Midbrain (tissue), 1 donor: ENCODE data around the gene HPS3.
"Not testable (repeated sequence)": the region's sequence is repeated elsewhere in the genome, so short reads cannot be mapped to it uniquely, and the experiment has no call there.

Experiments used
- DNase-seq: peaks from one replicate; lab custom pipeline; 2025; lab: John Stamatoyannopoulos, UW

HPS3 gene

GRCh38 chr3:149186721-149187120, 57.3 kb downstream of the HPS3 start:
- peak; percentile 35 for DNase-seq

GRCh38 chr3:149188494-149188893, 59.1 kb downstream of the HPS3 start:
- no peak for DNase-seq

GRCh38 chr3:149195221-149195620, 65.8 kb downstream of the HPS3 start:
- no peak for DNase-seq

DNA sequence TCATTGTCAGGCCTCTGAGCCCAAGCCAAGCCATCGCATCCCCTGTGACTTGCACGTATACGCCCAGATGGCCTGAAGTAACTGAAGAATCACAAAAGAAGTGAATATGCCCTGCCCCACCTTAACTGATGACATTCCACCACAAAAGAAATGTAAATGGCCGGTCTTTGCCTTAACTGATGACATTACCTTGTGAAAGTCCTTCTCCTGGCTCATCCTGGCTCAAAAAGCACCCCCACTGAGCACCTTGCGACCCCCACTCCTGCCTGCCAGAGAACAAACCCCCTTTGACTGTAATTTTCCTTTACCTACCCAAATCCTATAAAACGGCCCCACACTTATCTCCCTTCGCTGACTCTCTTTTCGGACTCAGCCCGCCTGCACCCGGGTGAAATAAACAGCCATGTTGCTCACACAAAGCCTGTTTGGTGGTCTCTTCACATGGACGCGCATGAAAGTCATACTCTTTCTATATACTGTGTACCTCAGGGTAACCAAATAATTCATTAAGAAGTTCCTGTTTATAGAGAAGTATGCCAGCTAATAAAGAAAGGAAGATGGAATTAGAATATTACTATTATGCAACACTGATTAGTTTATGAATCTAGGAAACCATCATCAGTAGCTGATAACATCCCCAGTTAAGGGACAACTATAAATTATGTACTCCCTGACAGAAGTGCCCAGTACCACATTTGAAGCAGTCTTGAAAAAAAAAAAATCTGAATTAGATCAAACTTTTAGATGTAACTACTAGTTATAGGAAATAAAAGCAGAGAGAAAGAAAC, 67.6 kb downstream of the HPS3 start:
- DNase-seq: not testable (repeated sequence)

GRCh38 chr3:149197669-149198068, 68.2 kb downstream of the HPS3 start:
- no peak for DNase-seq

DNA sequence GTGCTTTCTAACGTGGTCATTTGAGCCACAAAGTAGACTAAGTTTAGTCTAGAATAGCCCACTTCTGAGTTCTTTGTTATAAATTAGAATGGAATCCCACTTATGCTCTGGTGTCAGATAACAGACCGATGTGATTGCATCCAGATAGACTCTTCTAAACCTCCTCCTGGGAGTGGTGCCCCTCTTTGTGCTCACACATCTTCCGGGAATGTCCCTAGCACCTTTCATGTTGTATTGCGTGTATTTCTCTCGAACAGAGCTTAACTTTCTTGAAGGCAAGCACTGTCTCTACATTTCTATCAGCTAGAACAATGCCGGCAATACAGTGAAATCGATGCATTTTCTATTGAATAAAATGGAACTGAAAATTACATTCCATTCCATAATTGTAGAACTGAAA, 69.2 kb downstream of the HPS3 start:
- DNase-seq: no peak

DNA sequence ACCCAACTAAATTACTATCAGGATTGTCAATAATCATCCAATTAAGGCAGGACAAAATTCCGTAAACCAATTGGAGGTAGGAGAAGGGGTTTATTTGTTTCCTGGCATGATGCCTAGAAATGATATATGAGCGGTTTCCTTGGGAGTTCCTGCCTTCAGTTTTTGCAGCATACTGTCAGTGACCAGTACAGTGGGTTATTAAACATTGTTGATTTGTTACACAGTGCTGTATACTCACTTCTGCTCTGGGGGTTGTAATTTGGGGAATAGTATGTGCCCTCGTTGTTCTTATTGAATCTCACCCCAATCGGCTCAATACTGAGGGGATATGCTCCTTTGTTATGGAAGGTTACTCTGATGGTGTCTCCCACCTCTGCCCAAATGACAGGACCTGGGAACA, 70.0 kb downstream of the HPS3 start:
- no peak for DNase-seq

GRCh38 chr3:149203758-149204157, 74.3 kb downstream of the HPS3 start:
- DNase-seq: no peak

GRCh38 chr3:149204390-149204991, 75.1 kb downstream of the HPS3 start:
- DNase-seq: no peak

- DNase-seq: no peak
Measured at GRCh38 chr3:149207475-149207874, 78.0 kb downstream of the HPS3 start.

- DNase-seq: no peak
Measured at GRCh38 chr3:149209431-149209830, 80.0 kb downstream of the HPS3 start.

DNA sequence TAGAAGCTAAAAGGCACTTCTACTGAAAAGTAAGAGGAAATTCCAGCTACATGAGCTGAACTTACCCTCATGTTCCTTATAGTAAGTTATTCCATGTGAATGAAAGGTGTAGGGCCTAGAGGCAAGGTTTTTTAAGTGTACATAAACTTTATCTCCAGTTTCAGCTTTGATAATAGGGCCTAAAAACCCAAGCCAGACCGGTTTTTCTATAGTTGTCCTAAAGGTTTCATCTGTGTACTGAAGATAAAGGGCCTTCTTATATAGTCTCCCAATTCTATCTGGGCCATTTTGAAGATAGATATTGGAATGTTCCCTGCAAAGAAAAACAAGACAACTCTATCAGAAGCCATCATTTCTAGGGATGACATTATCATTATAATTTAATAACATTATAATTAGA, 82.9 kb downstream of the HPS3 start:
- no peak for DNase-seq

- DNase-seq: no peak
Measured at GRCh38 chr3:149214702-149215101, 85.3 kb downstream of the HPS3 start.

DNA sequence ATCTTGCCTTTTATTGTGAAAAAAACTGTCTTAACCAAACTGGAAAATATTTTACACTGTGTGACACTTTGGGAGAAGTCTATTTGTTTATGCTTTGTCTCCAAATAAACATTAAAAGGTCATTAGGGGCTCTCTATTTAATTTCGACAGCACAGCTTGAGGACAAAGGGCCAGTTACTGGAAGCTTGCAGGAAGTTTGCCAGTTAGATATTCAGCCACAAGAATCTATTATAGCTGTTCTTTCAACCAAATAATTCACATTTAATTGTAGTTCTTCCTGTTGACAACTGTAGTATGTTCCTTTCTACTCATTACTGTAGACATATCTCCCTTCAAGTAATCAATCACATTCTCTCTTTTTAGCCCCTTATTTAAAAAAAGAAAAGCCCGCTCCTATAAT, 86.1 kb downstream of the HPS3 start:
- DNase-seq: no peak

- no peak for DNase-seq
Measured at GRCh38 chr3:149216193-149216869, 86.9 kb downstream of the HPS3 start.

DNA sequence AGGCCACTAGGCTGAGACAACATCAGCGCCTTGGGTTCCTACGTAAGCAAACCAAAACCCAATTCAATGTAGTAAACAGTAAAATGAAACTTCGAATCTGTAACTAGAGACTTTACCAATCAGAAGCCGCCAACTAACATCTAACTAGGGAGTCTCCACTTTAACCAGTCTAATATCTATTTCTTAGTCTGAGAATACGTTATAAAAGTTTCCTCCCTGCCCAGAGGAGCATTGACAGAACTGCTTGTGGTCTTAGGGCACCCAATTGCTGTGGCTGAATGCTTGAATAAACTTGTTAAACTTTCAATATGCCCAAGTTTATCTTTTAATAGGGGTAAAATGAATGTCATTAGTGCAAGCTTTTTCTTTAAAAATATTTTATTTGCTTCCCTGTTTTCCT, 87.9 kb downstream of the HPS3 start:
- no peak for DNase-seq

DNA sequence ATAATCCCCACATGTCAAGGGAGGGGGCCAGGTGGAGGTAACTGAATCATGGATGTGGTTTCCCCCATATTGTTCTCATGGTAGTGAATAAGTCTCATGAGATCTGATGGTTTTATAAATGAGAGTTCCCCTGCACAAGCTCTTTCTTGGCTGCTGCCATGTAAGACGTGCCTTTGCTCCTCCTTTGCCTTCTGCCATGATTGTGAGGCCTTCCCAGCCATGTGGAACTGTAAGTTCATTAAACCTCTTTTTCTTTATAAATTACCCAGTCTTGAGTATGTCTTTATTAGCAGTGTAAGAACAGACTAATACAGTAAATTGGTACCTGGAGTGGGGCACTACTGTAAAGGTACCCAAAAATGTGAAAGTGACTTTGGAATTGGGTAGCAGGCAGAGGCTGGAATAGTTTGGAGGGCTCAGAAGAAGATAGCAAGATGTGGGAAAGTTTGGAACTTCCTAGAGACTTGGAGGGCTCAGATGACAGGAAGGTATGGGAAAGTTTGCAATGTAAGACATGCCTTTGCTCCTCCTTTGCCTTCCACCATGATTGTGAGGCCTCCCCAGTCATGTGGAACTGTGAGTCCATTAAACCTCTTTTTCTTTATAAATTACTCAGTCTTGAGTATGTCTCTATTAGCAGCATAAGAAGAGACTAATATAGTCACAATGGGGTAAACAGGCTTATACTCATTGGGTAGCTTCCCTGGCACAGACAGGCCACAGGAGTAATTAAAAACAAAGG, 90.1 kb downstream of the HPS3 start:
- DNase-seq: not testable (repeated sequence)

- no peak for DNase-seq
Measured at GRCh38 chr3:149221783-149222517, 92.5 kb downstream of the HPS3 start, which contains the start of gene CP. CP (minus strand) TSS chr3:149221829; CDS start chr3:149221792, 37 bp downstream.
